HG02943 (cell line): Measurements from ENCODE around the gene TNFRSF6B.
"Not testable (repeated sequence)": the region's sequence is repeated elsewhere in the genome, so short reads cannot be mapped to it uniquely, and the experiment has no call there.

Source experiments
- ATAC-seq: cut with Tn5 transposase; IDR thresholded peaks from one replicate; pipeline ENCODE4 v1.9.1; 2021; ENCODE audit warnings: mild to moderate bottlenecking, low read depth, moderate library complexity; ENCODE audit not compliant: unreplicated experiment

TNFRSF6B gene

GRCh38 chr20:63706027-63706695 lies 9.7 kb downstream of the TNFRSF6B start:
- ATAC-seq, result no peak

- ATAC-seq, result peak; percentile 26
Measured at GRCh38 chr20:63706852-63707557, 10.6 kb downstream of the TNFRSF6B start.

DNA sequence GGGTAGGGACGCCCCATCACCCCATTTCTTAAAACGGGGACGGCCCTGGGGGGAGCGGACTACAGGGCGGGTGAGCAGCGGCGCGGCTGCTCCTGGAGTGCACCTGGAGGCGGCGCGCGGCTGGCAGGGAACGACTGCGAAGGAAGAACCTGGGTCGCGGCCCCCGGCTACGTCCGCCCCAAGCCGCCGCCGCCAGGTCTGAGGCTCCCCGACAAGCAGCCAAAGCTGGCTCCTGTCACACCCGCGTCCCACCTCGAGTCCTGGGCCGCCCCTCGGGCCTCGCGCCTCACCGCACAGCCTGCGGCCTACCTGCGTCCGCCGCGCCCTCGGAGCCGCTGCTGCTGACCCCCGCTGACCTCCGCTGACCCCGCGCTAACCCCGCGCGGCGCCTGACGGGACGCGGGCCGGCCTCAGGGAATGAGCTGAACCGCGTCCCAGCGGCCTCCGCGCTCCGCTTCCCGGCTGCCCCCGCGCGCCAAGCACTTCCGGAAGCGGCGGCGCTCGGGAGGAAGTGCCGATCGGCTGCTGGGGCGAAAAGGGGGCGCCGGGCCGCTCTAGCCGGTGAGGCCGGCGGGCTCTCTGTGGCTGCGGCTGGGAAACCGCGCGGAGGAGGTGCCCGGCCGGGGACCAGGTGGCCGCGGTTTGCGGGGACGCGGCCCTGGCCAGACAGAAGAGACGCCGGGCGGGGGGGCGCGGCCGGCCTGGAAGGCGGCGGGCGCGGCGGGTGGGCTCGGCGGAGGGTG lies 11.3 kb downstream of the TNFRSF6B start, which contains the start of the genes ARFRP1 and ZGPAT:
Gene ARFRP1, minus strand, starts transcription at position 419 of the 743 bp plus-strand sequence. CDS start 885 bp downstream, outside the sequence.
Gene ZGPAT, plus strand, starts transcription at position 482 of the 743 bp plus-strand sequence. CDS start 542 bp downstream, outside the sequence.
- peak; percentile 54 for ATAC-seq

DNA sequence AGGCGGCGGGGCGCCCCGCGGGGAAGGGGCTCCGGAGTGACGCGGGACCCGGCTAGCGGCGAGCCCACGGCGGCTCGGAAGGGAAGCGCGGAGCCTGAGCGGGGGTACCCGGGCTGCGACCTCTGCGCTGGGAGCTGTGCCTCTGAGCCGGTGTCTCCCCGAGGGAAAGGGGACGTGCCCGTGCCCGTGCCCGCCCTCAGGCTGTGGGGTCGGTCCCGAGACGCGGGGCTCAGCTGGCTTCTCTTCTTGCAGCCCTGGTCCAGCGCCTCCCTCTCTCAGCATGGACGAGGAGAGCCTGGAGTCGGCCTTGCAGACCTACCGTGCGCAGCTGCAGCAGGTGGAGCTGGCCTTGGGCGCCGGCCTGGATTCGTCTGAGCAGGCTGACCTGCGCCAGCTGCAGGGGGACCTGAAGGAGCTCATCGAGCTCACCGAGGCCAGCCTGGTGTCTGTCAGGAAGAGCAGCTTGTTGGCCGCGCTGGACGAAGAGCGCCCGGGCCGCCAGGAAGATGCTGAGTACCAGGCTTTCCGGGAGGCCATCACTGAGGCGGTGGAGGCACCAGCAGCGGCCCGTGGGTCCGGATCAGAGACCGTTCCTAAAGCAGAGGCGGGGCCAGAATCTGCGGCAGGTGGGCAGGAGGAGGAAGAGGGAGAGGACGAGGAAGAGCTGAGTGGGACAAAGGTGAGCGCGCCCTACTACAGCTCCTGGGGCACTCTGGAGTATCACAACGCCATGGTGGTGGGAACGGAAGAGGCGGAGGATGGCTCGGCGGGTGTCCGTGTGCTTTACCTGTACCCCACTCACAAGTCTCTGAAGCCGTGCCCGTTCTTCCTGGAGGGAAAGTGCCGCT lies 12.1 kb downstream of the TNFRSF6B start:
- ATAC-seq, result no peak

DNA sequence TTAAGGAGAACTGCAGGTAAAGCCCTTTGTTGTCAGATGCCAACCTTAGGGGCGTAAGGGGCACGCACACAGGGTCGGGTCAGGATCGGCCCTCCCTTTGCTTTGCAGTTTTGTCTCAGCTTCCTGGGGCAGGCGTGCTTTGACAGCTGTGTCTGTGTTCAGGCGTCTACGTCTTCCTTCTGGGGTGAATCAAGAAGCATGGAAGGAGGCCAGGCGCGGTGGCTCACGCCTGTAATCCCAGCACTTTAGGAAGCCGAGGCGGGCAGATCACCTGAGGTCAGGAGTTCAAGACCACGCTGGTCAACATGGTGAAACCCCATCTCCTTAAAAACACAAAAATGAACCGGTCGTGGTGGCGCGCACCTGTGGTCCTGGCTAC lies 12.7 kb downstream of the TNFRSF6B start:
- ATAC-seq, result no peak

GRCh38 chr20:63711085-63711645 lies 14.7 kb downstream of the TNFRSF6B start:
- no peak for ATAC-seq

- no peak for ATAC-seq
Measured at GRCh38 chr20:63712191-63712590, 15.7 kb downstream of the TNFRSF6B start.

DNA sequence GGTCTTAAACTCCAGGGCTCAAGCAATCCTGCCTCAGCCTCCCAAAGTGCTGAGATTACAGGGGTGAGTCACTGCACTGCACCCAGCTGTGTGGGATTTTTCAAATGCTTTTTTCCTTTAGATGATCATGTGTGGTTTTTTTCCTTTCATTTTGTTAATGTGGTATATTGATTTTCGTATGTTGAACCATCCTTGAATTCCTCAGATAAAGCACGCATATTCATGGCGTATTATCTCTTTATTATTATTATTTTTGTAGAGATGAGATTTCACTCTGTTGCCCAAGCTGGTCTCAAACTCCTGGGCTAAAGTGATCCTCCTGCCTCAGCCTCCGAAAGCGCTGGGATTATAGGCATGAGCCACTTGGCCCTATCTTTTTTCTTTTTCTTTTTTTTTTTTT lies 18.4 kb downstream of the TNFRSF6B start:
- no peak for ATAC-seq

DNA sequence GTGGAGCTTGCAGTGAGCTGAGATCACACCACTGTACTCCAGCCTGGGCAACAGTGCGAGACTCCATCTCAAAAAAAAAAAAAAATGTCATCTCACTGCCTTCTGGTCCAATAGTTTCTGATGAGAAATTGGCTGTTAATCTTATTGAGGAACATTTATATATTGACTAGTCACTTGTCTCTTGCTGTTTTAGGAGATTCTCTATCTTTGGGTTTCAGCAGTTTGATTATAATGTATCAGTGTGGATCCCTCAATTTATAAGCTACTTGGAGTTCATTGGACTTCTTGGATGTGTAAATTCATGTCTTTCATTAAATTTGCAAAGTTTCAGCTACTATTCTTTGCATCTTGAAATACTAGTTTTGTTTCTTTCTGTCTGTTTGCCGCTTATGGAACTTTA lies 22.5 kb downstream of the TNFRSF6B start:
- no peak for ATAC-seq

- ATAC-seq, result not testable (repeated sequence)
Measured at GRCh38 chr20:63722967-63723622, 26.6 kb downstream of the TNFRSF6B start.

DNA sequence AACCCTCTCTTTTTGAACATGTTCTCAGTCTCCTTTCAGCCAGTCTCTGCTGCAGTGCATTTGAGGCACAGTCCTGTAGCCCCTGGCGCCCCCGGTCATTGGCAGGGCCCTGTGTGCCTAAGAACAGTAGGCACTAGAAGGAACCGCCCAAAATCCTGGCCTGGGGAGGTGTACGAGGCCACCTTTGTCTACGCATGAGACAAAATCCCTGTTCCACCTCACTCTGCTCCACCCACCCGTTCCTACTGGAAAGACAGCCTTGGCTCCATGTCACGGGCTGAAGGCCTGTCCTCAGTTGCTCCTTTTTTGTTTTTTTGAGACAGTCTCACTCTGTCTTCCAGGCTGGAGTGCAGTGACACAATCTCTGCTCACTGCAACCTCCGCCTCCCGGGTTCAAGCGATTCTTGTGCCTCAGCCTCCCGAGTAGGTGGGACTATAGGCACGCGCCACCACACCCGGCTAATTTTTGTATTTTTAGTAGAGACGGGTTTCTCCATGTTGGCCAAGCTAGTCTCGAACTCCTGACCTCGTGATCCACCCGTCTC lies 33.8 kb downstream of the TNFRSF6B start:
- not testable (repeated sequence) for ATAC-seq

- ATAC-seq, result no peak
Measured at GRCh38 chr20:63731410-63731809, 35.0 kb downstream of the TNFRSF6B start.

DNA sequence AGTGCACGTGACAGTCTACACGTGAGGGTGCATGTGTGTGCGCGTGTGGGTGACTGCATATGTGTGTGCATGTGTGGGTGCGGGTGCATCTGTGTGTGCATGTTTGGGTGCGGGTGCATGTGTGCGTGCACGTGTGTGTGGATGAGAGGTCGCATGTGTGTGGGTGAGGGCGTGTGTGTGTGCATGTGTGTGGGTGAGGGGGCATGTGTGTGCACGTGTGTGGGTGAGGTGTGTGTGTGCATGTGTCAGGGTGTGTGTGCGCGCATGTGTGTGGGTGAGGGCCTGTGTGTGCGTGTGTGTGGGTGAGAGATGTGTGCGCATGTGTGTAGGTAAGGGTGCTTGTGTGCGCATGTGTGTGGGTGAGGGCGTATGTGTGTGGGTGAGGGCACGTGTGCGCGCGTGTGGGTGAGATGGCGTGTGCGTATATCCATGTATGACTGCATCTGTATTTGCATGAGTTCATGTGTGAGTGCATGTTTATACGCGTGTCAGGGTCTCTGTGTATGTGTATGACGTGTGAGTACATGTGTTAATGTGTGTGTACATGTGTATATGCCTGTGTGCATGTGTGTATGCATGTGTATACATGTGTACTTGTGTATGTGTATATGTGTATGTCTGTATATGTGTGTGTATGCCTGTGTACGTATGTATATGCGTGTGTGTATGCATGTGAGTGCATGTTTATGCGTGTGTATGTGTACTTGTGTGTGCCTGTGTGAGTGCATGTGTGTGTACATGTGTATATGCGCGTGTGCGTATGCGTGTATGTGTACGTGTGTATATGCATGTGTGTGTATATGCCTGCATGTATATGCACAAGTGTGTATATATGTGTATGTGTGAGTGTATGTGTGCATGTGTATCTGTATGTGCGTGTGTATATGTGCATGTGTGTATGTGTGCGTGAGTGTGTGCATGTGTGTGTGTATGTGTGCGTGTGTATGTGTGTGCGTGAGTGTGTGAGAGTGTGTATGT lies 36.0 kb downstream of the TNFRSF6B start:
- ATAC-seq, result no peak

GRCh38 chr20:63733117-63733516 lies 36.7 kb downstream of the TNFRSF6B start:
- no peak for ATAC-seq

DNA sequence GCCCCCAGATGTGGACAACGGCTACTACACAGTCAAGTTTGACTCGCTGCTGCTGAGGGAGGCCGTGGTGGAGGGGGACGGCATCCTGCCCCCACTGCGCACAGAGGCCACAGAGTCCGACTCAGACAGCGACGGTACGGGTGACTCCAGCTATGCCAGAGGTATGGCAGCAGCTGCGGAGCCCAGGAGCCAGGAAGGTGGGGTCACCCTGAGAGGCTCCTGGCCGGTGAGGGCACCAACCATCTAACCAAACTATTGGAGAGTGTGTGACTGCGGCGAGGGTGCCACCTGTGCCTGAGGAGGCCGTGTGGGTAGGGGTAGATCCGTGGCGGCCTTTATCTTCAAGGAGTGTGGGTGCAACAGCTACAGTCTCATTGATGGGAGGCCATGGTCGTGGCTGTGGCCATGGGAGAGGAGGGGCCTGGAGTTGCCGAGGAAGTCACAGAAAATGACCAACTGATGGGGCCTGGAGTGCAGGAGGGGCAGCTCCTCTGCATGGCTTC lies 37.2 kb downstream of the TNFRSF6B start:
- no peak for ATAC-seq

- ATAC-seq, result no peak
Measured at GRCh38 chr20:63734111-63734945, 37.9 kb downstream of the TNFRSF6B start.
